ENCODE data around the gene ATF6B.

DNA sequence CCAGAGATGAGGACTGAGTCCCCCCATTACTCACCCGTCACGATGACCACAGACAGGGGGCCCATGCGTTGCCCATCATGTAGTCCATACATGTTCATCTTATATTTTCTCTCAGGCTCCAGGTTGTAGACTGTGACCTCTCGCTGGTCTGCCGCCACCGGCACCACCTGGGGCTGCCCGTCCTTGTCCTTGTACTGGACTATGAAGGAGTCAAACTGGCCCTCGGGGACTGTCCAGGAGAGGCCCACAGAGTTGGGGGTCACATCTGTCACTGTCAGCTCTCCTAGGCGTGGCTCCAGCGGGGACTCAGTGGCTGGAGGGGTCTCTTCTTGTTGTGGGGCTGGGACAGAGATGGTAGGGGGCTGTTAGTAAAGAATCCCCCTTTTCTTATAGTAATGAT is 54.4 kb downstream of the ATF6B start:
- TF ChIP-seq, protein P1, sequence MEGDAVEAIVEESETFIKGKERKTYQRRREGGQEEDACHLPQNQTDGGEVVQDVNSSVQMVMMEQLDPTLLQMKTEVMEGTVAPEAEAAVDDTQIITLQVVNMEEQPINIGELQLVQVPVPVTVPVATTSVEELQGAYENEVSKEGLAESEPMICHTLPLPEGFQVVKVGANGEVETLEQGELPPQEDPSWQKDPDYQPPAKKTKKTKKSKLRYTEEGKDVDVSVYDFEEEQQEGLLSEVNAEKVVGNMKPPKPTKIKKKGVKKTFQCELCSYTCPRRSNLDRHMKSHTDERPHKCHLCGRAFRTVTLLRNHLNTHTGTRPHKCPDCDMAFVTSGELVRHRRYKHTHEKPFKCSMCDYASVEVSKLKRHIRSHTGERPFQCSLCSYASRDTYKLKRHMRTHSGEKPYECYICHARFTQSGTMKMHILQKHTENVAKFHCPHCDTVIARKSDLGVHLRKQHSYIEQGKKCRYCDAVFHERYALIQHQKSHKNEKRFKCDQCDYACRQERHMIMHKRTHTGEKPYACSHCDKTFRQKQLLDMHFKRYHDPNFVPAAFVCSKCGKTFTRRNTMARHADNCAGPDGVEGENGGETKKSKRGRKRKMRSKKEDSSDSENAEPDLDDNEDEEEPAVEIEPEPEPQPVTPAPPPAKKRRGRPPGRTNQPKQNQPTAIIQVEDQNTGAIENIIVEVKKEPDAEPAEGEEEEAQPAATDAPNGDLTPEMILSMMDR (IDR thresholded peaks at IDR 0.05) = no peak
- TF ChIP-seq POLR2AphosphoS5 (IDR thresholded peaks at IDR 0.05) (no peak), POLR2A (IDR thresholded peaks at IDR 0.05) (no peak)

Measured in breast epithelium (tissue), 3 donors.